Vagina (tissue), 2 donors: Measurements from ENCODE around the gene ADAMTSL5. TPM values are rescaled to one million over a fixed set of nuclear protein-coding genes. Genes with fewer than 3 reads are reported as not detected.

Source experiments
- DNase-seq, 2 donors: peaks; one replicate each; pipeline ENCODE4 v3.0.0-alpha.2; 2017; ENCODE audit errors: extremely low spot score in 2 of 2
- H3K27ac ChIP-seq: fragments of 200-600 bp; sonication (generic); one replicate; pipeline ENCODE4 v1.5.1; 2019
- H3K27me3 ChIP-seq: fragments of 200-600 bp; sonication (generic); one replicate; pipeline ENCODE4 v1.5.1; 2019
- H3K36me3 ChIP-seq, 2 donors: fragments of 200-600 bp; sonication (generic); one replicate each; pipeline ENCODE4 v1.5.1; 2017 to 2019
- H3K4me1 ChIP-seq: fragments of 200-600 bp; sonication (generic); one replicate; pipeline ENCODE4 v1.5.1; 2019
- H3K4me3 ChIP-seq, 2 donors: fragments of 200-600 bp; sonication (generic); 1 replicate in 1 of 2; 2 replicates in 1 of 2; pipeline ENCODE4 v1.5.1; 2016 to 2019
- H3K9me3 ChIP-seq: fragments of 200-600 bp; sonication (generic); one replicate; pipeline ENCODE4 v1.5.1; 2019
- POLR2A ChIP-seq, 2 donors: fragments of 450-650 bp; IDR thresholded peaks; one replicate each; pipeline ENCODE4 v1.6.1; 2017; ENCODE audit warnings: antibody characterized with exemption in 2 of 2, mild to moderate bottlenecking in 2 of 2, moderate library complexity in 2 of 2
- POLR2AphosphoS5 ChIP-seq, 2 donors: sonication (generic); formaldehyde crosslinking; IDR thresholded peaks; one replicate each; pipeline ENCODE4 v1.9.0; 2017; ENCODE audit warnings: antibody characterized with exemption in 2 of 2, mild to moderate bottlenecking in 2 of 2, low read depth in 1 of 2; ENCODE audit not compliant: insufficient read depth in 1 of 2
- intact Hi-C: fragments of 100-400 bp; cut with DNase I; formaldehyde crosslinking; loops from one replicate; pipeline ENCODE4 v1.15.1; 2023
- total RNA-seq: library from RNA; depleted of rRNA; stranded (reverse); fragments of >200 nt; gene quantifications from one replicate; pipeline ENCODE4 v1.2.3, GENCODE V29; 2016
- TF ChIP-seq, protein P1 (sequence below), 3 experiments: fragments of 450-650 bp in 2 of 3; fragments of 200-600 bp in 1 of 3; sonication (generic) in 1 of 3; IDR thresholded peaks; one replicate each; pipeline ENCODE4 v1.5.1; 2017 to 2019; ENCODE audit warnings: antibody characterized with exemption in 3 of 3, mild to moderate bottlenecking in 2 of 3, moderate library complexity in 2 of 3

Gene ADAMTSL5
- total RNA-seq, 1 donor from 2014 or later = 22.6 TPM

GRCh38 chr19:1505991-1506881, 6.6 kb downstream of the ADAMTSL5 start:
- no peak for DNase-seq
- Histone ChIP-seq H3K9me3 (no peaks in the 10 kb centered on the region), H3K27me3 (no peaks in the 10 kb centered on the region), H3K4me1 (peaks cover 51% of the 10 kb centered on the region), H3K27ac (peak overlapping the region; percentile 87), H3K4me3 (no peak overlapping the region), H3K36me3 (no peaks in the 10 kb centered on the region)
- intact Hi-C loops = no loop called here
- TF ChIP-seq POLR2A (IDR thresholded peaks at IDR 0.05) (no peak), POLR2AphosphoS5 (IDR thresholded peaks at IDR 0.05; ENCODE audit: insufficient read depth in 1 of 2, low read depth in 1 of 2) (no peak)
- TF ChIP-seq, protein P1, sequence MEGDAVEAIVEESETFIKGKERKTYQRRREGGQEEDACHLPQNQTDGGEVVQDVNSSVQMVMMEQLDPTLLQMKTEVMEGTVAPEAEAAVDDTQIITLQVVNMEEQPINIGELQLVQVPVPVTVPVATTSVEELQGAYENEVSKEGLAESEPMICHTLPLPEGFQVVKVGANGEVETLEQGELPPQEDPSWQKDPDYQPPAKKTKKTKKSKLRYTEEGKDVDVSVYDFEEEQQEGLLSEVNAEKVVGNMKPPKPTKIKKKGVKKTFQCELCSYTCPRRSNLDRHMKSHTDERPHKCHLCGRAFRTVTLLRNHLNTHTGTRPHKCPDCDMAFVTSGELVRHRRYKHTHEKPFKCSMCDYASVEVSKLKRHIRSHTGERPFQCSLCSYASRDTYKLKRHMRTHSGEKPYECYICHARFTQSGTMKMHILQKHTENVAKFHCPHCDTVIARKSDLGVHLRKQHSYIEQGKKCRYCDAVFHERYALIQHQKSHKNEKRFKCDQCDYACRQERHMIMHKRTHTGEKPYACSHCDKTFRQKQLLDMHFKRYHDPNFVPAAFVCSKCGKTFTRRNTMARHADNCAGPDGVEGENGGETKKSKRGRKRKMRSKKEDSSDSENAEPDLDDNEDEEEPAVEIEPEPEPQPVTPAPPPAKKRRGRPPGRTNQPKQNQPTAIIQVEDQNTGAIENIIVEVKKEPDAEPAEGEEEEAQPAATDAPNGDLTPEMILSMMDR (IDR thresholded peaks at IDR 0.05) = no peak

DNA sequence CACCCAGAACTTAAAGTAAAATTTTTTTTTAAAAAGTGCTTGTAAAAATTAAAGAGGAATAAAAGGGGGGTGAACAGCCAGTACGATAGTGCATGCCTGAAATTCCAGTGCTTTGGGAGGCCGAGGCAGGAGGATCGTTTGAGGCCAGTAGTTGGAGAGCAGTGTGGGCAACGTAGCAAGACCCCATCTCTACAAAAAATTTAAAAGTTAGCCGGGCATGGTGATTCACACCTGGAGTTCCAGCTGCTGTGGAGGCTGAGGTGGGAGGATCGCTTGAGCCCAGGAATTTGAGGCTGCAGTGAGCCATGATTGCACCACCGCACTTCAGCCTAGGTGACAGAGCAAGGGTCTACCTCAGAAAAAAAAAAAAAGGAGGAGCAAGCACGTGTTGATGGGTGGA, 7.8 kb downstream of the ADAMTSL5 start:
- no peaks in the 10 kb centered on the region for H3K27me3 ChIP-seq
- H3K4me3 ChIP-seq = no peak overlapping the region
- H3K36me3 ChIP-seq = no peaks in the 10 kb centered on the region
- peaks cover 42% of the 10 kb centered on the region for H3K4me1 ChIP-seq
- H3K27ac ChIP-seq = no peak overlapping the region
- no peaks in the 10 kb centered on the region for H3K9me3 ChIP-seq
- TF ChIP-seq POLR2AphosphoS5 (IDR thresholded peaks at IDR 0.05; ENCODE audit: insufficient read depth in 1 of 2, low read depth in 1 of 2) (no peak), POLR2A (IDR thresholded peaks at IDR 0.05) (no peak)
- TF ChIP-seq, protein P1 (IDR thresholded peaks at IDR 0.05) = no peak
- DNase-seq = no peak
- intact Hi-C loops = no loop called here

DNA sequence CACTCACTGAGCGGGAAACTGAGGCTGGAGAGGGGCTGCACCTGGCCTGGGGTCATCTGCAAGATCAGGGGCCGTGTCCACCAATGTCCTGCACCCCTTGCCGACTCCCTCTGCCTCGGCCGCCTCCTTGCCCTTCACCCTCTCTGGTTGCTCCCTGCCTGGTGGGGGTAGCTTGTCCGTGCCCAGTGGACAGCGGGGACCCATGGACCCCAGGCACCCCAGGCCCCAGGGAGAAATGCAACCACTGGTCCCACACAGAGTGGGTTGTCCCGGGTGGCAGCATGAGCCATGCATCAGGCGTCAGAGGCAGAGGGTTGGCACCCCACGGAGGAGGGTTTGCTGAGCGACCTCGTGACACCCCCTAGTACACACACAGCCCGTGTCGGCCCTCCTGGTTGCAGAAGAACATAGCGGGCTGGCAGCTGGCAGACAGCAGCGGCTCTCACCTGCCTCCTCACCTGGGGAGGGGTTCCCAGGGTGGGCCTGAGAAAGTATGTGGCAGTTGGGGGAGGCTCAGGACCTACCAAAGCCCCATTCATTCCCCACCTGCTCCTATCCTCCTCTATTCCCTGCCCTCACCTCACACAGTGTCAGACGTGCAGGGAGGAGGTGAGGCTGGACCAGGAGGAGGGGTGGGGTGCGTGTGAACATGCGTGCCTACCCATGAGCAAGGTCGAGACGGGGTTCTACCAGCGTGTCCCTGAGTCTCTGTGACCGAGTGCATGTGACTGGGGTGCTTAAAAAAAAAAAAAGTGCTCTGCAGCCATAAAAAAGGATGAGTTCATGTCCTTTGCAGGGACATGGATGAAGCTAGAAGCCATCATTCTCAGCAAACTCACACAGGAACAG, 8.7 kb downstream of the ADAMTSL5 start:
- intact Hi-C loops = no loop called here
- Histone ChIP-seq H3K36me3 (no peaks in the 10 kb centered on the region), H3K9me3 (no peaks in the 10 kb centered on the region), H3K27ac (no peak overlapping the region), H3K27me3 (no peaks in the 10 kb centered on the region), H3K4me1 (peaks cover 37% of the 10 kb centered on the region), H3K4me3 (peak overlapping the region in 1 of 2 donors; percentile 7)
- no peak for DNase-seq
- TF ChIP-seq POLR2A (IDR thresholded peaks at IDR 0.05) = no peak

GRCh38 chr19:1503089-1503924, 9.5 kb downstream of the ADAMTSL5 start:
- Histone ChIP-seq H3K4me1 (peaks cover 33% of the 10 kb centered on the region), H3K4me3 (peak overlapping the region; percentile 7 to 24), H3K36me3 (no peaks in the 10 kb centered on the region), H3K27me3 (no peaks in the 10 kb centered on the region), H3K9me3 (no peaks in the 10 kb centered on the region), H3K27ac (no peak overlapping the region)
- intact Hi-C loops = no loop called here
- no peak for DNase-seq
- TF ChIP-seq, protein P1 (IDR thresholded peaks at IDR 0.05) = peak; percentile 5 to 80 (median 61)
- TF ChIP-seq POLR2A (IDR thresholded peaks at IDR 0.05) = no peak
- peak in 1 of 2 donors; percentile 48 for TF ChIP-seq POLR2AphosphoS5 (IDR thresholded peaks at IDR 0.05; ENCODE audit: insufficient read depth in 1 of 2, low read depth in 1 of 2)
